Right forelimb (tissue), 1 donor: ENCODE data around the gene SERF1B.
"Not testable (repeated sequence)": the region's sequence is repeated elsewhere in the genome, so short reads cannot be mapped to it uniquely, and the experiment has no call there.

Source experiments
- DNase-seq: peaks from one replicate; pipeline ENCODE4 v3.0.0-alpha.2; 2018

SERF1B gene

DNA sequence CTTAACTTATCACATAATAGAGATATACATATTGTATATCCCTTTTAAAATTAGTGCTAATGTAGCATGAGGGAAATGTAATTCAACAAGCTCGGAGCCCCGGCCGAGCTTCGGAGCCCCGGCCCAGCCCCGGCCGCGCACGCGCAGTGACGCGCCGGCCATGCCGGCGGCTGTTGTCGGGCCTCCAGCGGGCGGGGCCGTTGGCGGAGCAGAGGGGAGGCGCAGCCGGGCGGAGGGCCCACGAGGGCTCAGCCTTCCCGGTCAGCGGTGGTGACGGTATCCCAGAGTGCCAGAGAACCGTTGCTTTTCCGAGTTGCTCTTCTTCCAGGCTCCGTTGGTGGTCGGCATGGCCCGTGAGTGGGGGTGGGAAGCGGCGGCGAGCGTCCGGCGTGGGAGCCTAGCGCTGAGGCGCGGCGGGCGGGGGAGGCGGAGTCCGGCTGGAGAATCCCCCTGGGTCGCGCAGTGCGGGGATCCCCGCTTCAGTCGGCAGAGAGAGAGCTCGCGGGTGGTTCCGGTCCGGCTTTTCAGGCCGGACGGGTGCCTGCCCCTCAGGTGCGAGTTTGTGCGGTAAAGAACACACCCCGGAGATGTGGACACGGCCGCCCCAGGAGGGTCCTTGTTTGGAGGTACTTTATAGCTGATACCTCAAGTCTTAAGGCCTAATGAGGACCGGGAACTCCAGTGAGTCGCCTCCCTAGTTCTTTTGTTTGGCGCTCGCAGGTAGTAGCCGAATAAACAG is at the start of gene SERF1B:
Gene SERF1B (plus strand): TSS at position 146 of the 739 bp plus-strand sequence. CDS start 201 bp downstream, at position 347.
- not testable (repeated sequence) for DNase-seq

DNA sequence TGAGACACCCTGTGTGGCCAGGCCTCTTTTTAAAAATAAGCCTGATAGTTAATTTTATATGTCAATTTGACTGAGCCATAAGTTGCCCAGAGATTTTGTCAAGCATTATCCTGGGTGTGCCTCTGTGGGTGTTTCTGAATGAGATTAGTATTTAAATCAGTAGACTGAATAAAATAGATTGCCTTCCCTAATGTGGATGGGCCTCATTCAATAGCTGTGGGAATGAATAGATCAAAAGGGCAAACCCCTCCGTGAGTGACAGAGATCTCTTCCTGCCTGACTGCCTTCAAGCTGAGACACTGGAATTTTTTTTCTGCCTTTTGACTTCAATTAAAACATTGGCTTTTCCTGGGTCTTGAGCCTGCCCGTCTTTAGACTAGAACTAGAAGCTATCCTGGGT is 33.3 kb upstream of the SERF1B start:
- DNase-seq: not testable (repeated sequence)

DNA sequence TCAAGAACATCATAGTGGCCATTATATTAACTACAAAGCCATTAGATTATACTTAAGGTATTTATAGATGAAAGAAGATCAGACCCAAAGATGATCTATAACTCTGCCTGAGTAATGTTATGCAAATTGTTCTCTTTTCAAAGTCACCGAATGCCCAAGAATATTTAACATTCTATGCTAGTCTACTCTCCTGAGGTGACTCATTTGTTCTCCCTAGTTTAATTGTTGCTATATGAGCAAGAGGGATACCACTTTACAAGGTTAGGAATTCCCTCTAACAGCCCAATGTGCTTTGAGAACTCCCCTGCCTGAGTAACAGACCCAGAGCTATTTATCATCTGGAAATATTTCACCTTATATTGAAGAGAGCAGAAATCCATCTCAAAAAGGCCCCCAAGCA is 29.5 kb upstream of the SERF1B start:
- not testable (repeated sequence) for DNase-seq

DNA sequence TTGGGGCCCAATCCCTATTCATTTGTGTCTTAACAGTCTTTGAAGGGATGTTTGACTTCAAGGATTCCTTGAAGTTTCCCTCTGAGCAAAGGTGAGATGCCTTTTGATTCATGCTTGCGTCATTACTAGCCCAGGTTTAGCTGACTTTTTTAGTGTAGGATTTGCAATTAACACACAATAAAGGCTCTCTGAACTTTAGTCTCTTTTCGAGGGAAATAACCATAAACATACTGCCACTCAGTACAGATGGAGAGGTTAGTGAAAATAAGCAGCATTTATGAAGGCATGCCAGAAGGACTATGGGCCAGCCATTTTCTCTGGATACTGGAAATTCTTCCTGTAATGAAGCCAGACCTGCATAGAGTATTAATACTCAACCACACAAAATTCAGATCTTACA is 4.4 kb upstream of the SERF1B start:
- not testable (repeated sequence) for DNase-seq

DNA sequence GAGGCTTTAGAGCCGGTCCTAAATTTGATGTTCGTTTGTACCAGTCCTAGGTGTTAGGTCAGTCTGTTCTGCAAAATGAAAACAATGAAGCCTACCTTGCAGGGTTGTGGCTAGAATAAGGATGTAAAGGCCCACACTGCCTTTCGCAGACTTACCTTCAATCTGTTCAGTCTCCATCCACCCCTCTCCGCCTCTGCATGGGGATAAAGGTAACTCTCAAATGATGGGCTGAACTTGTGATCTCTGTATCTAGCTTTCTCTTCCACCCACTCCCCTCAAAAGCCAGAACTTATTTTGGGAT is 744 bp downstream of the SERF1B start:
- DNase-seq: not testable (repeated sequence)

DNA sequence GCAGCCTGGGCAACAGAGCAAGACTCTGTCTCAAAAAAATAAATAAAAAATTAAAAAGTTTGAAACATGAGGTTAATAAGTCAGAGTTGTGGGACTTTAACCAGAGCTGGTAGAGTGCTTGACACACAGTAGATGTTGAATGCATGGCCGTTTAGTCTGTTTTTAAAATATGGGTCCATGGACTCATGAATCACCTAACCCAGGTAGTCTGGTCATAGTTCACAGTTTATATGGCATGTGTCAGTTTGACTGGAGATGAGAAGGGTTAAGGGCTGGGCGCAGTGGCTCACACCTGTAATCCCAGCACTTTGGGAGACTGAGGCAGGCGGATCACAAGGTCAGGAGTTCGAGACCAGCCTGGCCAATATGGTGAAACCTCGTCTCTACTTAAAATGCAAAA is 6.2 kb downstream of the SERF1B start:
- not testable (repeated sequence) for DNase-seq

DNA sequence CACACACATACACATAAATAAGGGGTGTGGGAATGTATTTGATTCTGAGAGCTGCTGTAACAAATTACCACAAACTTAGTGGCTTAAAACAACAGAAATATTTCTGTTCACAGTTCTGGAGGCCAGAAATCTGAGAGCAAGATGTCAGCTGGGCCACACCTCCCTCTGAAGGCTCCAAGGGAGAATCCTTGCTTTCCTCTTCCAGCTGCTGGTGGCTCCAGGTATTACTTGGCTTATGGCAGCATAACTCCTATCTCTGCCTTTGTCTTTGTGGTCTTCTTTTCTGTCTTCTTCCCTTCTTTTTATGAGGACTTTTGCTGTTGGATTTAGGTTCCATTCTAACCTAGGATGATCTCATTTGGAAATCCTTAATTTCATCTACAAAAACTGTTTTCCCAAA is 16.4 kb downstream of the SERF1B start:
- not testable (repeated sequence) for DNase-seq

DNA sequence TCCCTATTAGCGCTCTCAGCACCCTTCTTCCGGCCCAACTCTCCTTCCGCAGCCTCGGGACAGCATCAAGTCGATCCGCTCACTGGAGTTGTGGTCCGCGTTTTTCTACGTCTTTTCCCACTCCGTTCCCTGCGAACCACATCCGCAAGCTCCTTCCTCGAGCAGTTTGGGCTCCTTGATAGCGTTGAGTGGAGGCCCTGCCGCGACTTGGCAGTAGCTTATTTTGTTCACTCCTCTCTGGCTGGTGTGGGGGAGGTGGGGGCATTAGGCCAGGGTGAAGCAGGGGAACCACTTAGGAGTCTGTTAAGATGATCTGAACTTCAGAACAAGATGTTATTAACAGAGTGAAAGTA is 24.7 kb downstream of the SERF1B start:
- not testable (repeated sequence) for DNase-seq

DNA sequence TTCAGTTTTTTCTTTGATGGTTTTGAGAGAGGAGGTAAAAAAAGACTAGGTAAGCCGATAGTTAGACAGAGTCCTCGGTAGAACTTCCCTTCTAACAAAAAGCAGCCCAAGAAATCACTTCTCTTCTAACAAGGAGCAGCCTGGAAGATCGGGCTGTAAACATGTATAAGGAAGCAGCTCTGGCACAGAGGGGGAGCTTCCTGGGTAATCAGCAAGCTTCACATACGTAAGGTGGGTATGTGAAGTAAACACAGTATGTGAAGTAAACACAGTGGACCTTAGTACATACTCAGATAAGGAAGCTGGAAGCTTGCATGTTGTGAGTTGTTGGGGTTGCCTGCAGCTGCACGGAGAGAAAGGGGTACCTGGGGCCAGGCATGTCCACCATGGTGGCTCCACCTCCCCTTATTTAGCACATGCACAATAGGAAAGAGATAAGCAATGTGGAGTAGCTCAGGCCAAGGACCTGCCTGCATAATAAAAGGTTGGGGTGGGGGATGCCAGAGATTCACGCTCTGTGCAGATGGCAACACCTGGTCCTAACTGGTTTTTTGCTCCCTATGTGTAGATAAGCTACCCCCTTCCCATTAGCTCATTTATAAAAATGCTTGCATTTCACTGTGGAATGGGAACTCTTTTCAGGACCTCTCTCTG is 31.4 kb downstream of the SERF1B start:
- DNase-seq: not testable (repeated sequence)

DNA sequence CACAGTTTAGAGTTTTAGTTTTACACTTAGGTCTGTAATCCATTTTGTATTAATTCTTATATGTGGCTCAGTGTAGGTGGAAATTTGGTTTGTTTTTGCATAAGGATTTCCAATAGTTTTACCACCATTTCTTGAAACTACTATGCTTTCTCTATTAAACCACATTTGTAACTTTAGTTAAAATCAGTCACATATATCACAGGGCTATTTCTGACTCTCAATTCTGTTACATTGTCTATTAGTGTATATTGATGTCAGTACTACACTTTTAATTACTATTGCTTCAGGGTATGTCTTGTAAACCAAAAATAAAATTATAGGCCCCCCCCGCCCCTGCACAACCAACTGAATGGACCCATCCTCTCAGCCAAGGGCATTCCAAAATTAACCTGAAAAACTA is 32.1 kb downstream of the SERF1B start:
- DNase-seq: not testable (repeated sequence)

DNA sequence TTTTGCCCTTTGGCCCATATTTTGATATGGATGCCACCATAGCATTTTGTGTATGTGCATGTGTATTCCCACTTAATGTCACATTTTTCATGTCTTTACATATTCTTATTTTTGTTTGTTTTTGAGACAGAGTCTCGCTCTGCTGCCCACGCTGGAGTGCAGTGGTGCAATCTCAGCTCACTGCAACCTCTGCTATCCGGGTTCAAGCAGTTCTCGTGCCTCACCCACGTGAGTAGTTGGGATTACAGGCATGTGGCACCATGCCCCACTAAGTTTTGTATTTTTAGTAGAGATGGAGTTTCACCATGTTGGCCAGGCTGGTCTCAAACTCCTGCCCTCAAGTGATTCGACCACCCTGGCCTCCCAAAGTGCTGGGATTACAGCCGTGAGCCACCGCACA is 52.6 kb downstream of the SERF1B start:
- not testable (repeated sequence) for DNase-seq

DNA sequence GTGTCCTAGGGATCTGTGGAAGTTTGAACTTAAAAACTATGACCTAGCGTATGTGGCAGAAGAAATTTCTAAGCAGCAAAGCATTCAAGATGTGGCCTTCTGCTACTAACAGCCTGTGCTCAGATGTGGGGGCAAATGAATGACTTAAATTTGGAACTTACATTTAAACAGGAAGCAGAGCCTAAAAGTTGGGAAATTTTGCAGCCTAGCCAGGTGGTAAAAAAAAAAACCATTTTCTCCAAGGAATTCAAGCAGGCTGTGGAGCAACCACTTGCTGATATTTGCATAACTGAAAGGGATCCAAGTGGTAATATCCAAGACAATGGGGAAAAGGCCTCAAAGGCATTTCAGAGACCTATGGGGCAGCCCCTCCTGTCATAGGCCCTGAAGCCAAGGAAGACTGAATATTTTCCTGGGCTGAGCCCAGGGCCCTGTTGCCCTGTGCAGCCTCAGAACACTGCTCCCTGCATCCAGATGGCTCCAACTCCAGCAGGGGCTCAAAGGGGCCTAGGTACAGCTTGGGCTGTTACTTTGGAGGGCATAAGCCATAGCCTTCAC is 63.9 kb downstream of the SERF1B start:
- DNase-seq: not testable (repeated sequence)

DNA sequence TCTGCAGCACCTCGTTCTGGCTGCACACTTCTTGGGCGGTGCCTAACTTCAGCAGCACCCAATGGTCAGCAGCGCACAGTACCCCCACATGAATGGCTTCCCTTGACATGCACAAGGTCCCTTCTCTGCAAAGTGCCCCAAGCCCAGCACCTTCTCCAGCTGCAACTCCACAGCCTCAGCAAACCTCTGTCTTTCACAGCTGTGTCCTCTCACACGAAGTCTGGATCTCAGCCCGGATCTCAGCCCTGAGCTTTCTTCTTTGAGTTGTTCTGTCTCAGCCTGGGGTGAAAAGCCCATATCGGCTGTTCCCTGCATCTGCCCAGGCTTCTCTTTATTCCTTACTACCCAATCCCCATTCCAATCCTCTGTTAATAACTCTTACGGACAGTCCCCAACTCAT is 66.7 kb downstream of the SERF1B start:
- DNase-seq: not testable (repeated sequence)
